ENCODE results near the gene CEP72.

CEP72 gene, protein sequence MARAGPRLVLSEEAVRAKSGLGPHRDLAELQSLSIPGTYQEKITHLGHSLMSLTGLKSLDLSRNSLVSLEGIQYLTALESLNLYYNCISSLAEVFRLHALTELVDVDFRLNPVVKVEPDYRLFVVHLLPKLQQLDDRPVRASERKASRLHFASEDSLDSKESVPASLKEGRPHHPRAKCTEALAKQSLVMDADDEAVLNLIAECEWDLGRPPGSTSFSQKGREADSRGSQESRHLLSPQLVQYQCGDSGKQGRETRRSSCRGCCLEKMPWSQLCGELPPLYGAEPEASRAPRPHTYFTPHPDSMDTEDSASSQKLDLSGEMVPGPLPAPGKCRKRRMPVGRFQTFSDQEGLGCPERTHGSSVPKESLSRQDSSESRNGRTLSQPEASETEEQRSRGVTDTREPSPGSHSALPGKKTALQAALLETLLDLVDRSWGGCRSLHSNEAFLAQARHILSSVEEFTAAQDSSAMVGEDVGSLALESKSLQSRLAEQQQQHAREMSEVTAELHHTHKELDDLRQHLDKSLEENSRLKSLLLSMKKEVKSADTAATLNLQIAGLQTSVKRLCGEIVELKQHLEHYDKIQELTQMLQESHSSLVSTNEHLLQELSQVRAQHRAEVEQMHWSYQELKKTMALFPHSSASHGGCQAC

DNA sequence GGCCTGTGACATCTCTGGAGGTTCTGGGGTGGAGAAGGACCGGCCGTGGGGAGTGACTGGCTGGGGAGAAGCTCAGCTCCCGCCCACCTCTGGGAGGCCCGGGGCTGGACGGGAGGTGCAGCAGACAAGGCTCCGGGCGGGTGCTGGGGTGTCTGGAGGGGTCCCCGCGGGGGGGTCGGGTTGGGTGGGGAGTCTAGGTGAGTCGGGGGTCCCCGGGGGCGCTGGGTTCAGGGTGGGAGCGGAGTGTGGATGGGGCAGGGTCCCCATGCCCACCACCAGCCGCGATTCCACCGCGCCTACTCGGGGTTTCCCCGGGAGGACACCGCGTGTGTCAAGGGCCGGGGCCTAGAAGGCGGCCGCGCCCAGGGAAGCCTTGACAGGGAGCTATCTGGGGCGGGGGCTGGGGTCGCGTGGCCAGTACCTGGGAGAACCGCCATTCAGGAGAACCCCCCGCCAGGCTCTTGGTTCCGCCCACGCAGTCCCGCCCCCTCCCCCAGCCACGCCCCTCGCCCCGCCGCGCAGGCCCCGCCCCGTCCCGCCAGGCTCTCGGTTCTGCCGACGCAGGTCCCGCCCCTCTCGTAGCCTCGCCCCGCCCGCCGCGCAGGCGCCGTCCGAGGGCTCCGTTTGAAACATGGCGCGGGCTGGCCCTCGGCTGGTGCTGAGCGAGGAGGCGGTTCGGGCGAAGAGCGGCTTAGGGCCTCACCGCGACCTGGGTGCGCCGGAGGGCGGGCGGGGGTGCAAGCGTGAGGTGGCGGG lies at the start of gene CEP72:
Gene CEP72 (plus strand): TSS at position 610 of the 756 bp plus-strand sequence. CDS start 22 bp downstream, at position 632.
- Mint-ChIP-seq H3K4me3 (peak within 1 kb of the TSS; percentile 78), H3K27ac (peak within 1 kb of the TSS; percentile 84), H3K9me3 (peaks cover 5% of the 10 kb centered on the region), H3K4me1 (peaks cover 57% of the 10 kb centered on the region), H3K36me3 (peaks cover 30% of the 10 kb centered on the region)
- ATAC-seq (peak; percentile 92), DNase-seq (ENCODE audit: low spot score in 2 of 2) (peak; percentile 92 to 93)

DNA sequence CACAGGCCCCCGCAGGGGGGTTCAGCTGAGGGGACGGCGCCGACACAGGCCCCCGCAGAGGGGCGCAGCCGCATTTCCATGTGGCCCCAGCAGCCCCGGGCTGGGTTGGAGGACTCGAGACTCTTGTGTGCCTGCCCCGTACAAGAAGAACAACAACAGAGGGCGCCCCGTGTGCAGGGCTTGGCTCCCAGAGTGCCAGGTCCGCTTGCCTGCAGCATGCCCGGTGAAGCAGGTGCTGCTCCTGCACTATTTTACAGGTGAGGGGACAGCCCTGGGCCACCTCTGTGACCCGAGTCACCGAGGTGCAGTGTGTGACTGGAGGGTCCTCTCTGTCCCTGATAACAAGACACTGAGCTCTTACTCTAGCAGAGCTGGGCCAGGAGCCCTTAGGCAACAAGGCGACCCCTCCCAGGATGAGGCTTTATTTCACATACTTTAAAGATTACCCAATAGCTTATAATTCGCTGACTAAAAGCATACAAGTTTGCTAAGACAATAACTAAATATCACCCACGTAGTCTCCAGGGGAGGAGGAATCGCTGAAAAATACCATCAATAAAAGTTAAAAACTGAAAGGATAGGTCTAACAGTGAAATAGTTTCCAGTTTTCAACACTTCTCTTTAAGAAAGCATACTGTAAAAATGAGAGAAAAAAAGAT lies 46.2 kb upstream of the CEP72 start:
- Mint-ChIP-seq H3K9me3 (no peaks in the 10 kb centered on the region), H3K27ac (no peak overlapping the region), H3K4me1 (no peaks in the 10 kb centered on the region), H3K36me3 (no peaks in the 10 kb centered on the region), H3K4me3 (no peak overlapping the region)
- no peak for ATAC-seq
- DNase-seq (ENCODE audit: low spot score in 2 of 2) = no peak

DNA sequence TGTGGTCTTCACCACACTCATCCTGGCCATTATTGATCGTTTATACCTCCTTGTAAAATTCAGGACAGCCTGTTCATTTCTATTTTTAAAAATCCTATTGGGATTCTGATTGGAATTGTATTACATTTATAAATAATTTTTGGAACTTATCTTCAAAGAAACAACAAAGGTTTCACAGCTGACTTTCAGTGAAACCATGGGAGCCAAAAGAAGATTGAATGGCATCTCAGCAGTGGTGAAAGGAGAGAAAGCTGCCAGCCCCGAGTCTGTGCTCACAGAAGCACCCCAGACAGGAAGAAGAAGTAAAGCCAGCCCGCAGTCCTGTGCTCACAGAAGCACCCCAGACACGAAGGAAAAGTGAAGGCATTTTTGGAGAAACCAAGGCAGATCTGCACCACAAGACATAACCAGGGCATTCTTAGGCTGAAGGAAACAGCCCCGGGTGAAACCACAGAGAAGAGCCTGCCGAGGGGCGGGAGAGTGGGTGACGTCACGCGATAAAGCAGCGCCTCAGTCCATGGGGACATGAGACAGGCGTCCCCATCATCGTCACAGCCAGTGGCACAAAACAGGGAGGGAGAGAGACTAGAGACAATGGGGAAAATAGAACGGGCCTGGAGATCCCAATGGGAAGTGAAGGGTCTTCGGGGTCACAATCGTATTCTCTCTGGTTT lies 45.4 kb upstream of the CEP72 start:
- no peaks in the 10 kb centered on the region for H3K9me3 Mint-ChIP-seq
- DNase-seq (ENCODE audit: low spot score in 2 of 2) (no peak), ATAC-seq (no peak)
- no peak overlapping the region for H3K4me3 Mint-ChIP-seq
- H3K27ac Mint-ChIP-seq = no peak overlapping the region
- H3K36me3 Mint-ChIP-seq = no peaks in the 10 kb centered on the region
- H3K4me1 Mint-ChIP-seq = no peaks in the 10 kb centered on the region

DNA sequence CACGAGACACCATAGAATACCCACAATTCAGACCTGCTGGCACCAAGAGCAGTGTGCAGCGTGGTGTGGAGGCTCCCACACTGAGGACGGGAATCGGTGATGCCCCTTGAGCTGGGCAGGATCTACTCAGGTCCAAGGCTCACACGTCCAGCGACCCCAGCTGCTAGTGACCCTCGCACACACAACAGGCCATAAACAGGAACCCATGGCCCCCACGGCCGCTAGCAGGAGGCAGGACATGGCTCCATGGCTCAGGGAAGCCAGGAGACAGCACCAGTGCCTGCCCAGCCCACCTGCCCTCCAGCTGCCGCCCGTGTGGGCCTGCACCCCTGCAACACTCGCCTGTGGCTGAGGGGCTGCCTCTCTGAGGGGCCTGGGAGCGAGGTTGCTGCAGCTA lies 44.5 kb upstream of the CEP72 start:
- DNase-seq (ENCODE audit: low spot score in 2 of 2) = no peak
- H3K36me3 Mint-ChIP-seq = no peaks in the 10 kb centered on the region
- H3K4me3 Mint-ChIP-seq = no peak overlapping the region
- H3K9me3 Mint-ChIP-seq = no peaks in the 10 kb centered on the region
- H3K27ac Mint-ChIP-seq = no peak overlapping the region
- H3K4me1 Mint-ChIP-seq = no peaks in the 10 kb centered on the region
- ATAC-seq = peak; percentile 13

DNA sequence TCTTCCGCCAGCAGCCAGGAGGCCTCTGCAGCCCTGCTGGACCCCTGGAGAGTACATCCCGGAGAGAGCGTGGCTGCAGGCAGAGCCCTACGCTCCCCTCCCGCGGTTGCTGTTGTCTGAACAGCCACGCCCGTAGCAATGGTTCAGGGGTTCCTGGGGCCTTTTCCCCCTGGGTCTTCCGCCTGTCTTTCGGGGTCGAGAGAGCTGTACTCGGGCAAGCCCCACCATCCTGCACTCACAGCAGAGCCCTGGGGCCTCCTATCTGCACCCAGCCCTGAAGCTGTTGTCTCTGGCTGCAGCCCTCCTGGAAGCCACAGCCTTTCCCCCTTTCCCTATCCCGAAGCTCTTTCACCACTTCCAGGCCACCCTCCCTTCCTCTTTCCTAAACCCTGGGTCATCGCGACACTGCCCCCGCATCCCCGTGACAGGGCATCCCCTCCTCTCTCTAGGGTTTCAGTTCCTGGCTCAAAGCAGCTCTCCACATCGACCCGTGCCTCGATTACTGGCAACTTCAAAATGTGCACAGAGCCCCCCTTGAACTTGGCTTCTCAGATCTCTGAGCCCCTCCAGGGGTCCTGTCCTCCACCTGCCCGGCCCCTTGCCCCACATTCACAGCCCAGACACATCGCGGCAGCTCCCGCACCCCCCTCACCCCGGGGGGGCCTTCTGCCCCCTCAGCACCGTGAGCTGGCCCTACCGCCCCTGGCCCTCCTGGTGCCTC lies 43.9 kb upstream of the CEP72 start:
- H3K4me3 Mint-ChIP-seq = no peak overlapping the region
- DNase-seq (ENCODE audit: low spot score in 2 of 2) (no peak), ATAC-seq (peak; percentile 31)
- no peak overlapping the region for H3K27ac Mint-ChIP-seq
- H3K9me3 Mint-ChIP-seq = no peaks in the 10 kb centered on the region
- no peaks in the 10 kb centered on the region for H3K36me3 Mint-ChIP-seq
- H3K4me1 Mint-ChIP-seq = no peaks in the 10 kb centered on the region

DNA sequence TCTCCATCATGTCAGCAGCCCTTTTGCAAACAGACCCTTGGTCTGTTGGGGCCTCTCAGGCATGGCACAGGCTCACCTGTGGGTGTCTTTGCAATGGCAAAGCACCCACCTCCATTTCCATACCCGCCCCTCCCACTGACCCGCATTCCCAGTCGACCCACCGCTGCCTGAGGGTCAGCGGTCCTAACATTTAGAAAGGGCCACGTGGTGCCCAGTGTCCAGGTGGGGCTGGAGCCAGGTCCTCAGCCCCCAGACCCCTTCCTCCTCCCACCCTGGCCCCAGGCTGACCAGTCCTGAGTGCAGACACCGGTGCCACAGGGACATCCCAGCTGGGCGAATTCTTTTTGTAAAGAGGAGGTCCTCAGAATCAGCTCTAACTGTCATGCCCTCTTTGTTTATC lies 43.3 kb upstream of the CEP72 start:
- no peak for DNase-seq (ENCODE audit: low spot score in 2 of 2)
- no peak overlapping the region for H3K27ac Mint-ChIP-seq
- no peak overlapping the region for H3K4me3 Mint-ChIP-seq
- H3K4me1 Mint-ChIP-seq = no peaks in the 10 kb centered on the region
- no peaks in the 10 kb centered on the region for H3K36me3 Mint-ChIP-seq
- ATAC-seq = no peak
- H3K9me3 Mint-ChIP-seq = no peaks in the 10 kb centered on the region

DNA sequence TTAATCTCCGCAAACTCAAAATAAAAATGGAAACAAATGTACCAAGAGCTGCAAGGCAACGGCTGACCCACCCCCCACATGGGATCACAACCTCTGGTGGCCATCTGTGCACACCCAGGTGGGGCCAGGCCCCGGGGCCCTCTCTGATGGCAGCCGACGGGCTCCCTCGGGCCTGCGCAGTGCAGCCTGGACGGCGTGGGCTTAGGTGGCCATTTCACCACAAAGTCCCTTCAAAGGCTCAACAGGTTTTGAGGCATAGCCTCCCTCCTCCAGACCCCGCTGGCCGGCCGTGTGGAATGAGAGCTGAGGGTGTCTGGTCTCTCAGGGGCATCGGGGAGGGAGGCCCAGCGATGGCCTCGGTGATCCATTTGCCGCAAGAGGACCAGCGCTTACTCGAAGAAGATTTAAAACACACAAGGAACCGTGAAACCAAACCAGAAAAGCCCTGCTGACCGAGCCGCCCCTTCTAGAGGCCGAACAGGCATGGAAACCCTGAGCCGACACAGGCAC lies 42.7 kb upstream of the CEP72 start:
- no peak overlapping the region for H3K27ac Mint-ChIP-seq
- no peak for ATAC-seq
- no peaks in the 10 kb centered on the region for H3K9me3 Mint-ChIP-seq
- no peak for DNase-seq (ENCODE audit: low spot score in 2 of 2)
- no peak overlapping the region for H3K4me3 Mint-ChIP-seq
- no peaks in the 10 kb centered on the region for H3K36me3 Mint-ChIP-seq
- no peaks in the 10 kb centered on the region for H3K4me1 Mint-ChIP-seq

DNA sequence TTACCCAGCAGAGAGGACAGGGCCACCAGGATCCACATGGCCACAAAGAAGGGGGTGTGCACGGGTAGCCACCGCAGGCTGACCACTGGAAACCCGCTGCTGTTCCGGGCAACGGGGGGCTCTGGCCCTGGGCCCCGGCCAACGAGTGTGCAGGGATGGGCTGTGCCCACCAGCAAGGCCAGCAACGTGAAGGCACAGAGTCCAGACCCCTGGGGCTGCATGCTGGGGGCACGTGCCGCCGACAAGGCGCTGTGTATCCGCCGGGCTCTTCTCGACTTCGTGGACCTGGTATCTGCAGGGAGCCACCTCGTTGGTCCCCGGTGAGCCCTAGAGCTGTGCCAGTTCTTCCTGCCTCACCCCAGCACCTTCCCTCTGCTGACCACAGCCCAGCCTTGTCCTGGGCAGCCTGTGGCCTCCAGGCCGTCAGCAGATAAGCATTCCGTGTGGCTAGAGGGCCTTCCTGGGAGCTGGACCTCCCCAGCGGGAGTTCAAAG lies 42.2 kb upstream of the CEP72 start:
- Mint-ChIP-seq H3K4me3 (no peak overlapping the region), H3K4me1 (no peaks in the 10 kb centered on the region), H3K9me3 (no peaks in the 10 kb centered on the region), H3K27ac (no peak overlapping the region), H3K36me3 (no peaks in the 10 kb centered on the region)
- no peak for ATAC-seq
- DNase-seq (ENCODE audit: low spot score in 2 of 2) = no peak

DNA sequence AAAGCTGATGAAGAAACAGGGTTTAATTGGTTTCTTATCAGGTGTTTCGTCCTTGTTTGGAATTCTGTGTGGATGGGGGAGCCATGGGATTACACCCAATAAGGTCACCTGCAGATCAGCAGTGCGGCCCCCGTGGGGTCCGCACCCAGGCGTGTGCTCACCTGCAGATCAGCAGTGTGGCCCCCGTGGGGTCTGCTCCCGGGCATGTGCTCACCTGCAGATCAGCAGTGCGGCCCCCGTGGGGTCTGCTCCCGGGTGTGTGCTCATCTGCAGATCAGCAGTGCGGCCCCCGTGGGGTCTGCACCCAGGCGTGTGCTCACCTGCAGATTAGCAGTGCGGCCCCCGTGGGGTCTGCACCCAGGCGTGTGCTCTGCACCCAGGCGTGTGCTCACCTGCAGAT lies 41.7 kb upstream of the CEP72 start:
- H3K4me1 Mint-ChIP-seq = no peaks in the 10 kb centered on the region
- no peak for ATAC-seq
- no peaks in the 10 kb centered on the region for H3K36me3 Mint-ChIP-seq

DNA sequence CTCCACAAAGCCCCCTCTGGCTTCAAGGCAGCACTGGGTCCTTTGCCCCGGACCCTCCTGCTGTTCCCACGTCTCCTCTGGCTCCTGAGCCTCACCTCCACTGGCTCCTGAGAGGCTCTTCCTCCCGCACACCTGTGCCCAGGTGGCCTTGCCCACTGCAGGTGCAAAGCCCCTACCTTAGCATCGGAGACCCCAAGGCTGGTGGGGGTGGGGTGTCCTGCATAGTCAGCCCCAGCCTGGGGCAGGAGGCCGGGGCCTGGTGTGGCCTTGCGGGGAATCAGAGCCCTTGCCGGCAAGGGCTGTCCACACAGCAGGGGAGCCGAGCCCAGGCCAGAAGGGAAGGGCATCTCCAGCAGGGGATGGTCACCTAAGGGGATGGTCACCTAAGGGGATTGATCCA lies 41.3 kb upstream of the CEP72 start:
- Mint-ChIP-seq H3K4me3 (no peak overlapping the region), H3K36me3 (no peaks in the 10 kb centered on the region)
- no peak for ATAC-seq

More for the DNA sequence above, 41.7 kb upstream of the CEP72 start:
- Mint-ChIP-seq H3K9me3 (peaks cover 5% of the 10 kb centered on the region), H3K4me3 (no peak overlapping the region), H3K27ac (no peak overlapping the region)
- no peak for DNase-seq (ENCODE audit: low spot score in 2 of 2)

DNA sequence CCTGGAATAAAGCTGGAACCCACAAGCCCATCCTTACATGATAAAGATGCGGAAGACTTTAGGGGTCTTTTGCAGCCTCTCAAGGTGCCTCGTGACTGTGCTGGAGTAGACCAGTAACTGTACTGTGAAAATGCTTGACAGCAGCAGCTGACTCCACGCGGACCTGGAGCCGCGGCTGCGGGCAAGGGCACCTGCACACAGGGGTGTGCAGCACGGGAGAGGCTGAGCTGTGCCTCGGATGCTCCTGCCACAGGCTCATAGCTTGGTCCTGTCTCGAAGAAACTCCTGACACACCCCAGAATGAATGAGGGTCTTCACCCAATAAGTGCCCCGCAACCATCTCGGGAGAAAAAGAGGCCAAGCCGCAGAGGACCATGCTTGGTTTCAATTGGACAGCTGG lies 40.3 kb upstream of the CEP72 start:
- no peak for ATAC-seq
- peaks cover 14% of the 10 kb centered on the region for H3K9me3 Mint-ChIP-seq
- no peak overlapping the region for H3K27ac Mint-ChIP-seq
- no peak for DNase-seq (ENCODE audit: low spot score in 2 of 2)
- H3K36me3 Mint-ChIP-seq = no peaks in the 10 kb centered on the region
- no peaks in the 10 kb centered on the region for H3K4me1 Mint-ChIP-seq
- no peak overlapping the region for H3K4me3 Mint-ChIP-seq

More for the DNA sequence above, 41.3 kb upstream of the CEP72 start:
- Mint-ChIP-seq H3K27ac (no peak overlapping the region), H3K9me3 (peaks cover 9% of the 10 kb centered on the region), H3K4me1 (no peaks in the 10 kb centered on the region)
- DNase-seq (ENCODE audit: low spot score in 2 of 2) = no peak

DNA sequence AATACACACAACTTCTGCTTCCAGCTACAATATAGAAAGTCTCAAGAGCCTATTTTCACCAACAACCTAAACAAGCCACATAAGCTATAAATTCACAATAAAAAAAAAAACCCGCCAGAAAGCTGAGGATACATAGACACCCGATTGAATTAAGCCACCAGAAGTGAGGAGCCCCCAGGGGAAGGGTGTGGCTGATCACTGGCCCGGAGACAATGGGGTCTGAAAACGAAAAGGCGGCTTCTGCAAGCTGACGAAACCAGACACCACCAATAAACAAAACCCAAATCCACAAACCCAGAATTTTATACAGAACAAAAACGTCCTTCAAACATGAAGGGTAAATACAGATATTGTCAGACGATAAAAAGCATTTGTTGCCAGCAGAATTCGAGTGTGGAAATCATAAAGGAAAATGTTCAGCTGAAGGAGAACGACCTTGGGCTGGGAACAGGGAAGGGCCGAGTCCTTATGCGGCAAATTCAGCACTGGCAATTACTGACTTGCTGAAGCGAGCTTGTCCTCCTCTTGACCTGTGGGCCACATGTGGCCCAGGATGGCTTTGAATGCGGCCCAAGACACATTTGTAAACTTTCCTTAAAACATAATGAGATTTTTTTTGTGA lies 39.6 kb upstream of the CEP72 start:
- Mint-ChIP-seq H3K9me3 (peaks cover 14% of the 10 kb centered on the region), H3K27ac (no peak overlapping the region), H3K4me3 (no peak overlapping the region), H3K36me3 (no peaks in the 10 kb centered on the region), H3K4me1 (no peaks in the 10 kb centered on the region)
- ATAC-seq (no peak), DNase-seq (ENCODE audit: low spot score in 2 of 2) (no peak)

DNA sequence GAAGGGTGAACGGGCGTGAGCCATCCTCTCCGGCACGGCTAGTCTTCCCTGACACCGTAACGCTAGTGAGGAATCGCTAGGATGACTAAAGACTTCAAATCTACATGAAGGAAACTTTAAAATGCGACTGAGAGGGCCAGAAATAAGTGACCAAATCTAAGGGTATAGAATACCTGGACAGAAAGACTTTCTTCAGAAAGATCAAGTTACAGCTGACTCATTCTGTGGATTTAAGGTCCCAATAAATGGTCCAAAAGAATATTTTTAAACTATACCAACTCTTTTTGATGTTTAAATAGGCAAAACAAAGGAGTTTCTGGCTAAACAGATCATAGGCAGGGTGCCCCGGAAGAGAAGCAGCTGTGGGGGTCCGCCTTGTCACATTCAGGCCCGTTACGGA lies 38.9 kb upstream of the CEP72 start:
- DNase-seq (ENCODE audit: low spot score in 2 of 2) = no peak
- H3K27ac Mint-ChIP-seq = no peak overlapping the region
- no peaks in the 10 kb centered on the region for H3K4me1 Mint-ChIP-seq
- ATAC-seq = no peak
- H3K36me3 Mint-ChIP-seq = no peaks in the 10 kb centered on the region
- no peak overlapping the region for H3K4me3 Mint-ChIP-seq
- peaks cover 14% of the 10 kb centered on the region for H3K9me3 Mint-ChIP-seq

DNA sequence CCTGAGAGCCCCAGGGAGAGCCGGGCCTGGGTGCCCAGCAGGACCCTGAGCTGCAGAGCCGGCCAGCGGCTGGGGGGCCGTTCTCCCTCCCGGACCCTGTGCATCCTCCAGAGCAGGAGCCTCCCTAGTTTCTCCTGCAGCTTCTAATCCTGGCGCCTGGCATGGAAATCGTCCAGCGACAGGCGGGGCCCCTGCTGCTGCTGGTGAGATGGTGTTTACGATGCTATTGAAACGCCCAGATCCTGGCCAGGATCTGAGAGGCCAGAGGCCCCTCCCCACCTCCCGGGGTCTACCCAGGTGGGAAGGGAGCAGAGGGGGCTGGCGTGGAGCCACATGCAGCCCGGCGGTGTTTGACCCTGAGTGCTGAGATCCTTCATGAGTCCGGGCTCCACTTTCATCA lies 38.2 kb upstream of the CEP72 start:
- Mint-ChIP-seq H3K36me3 (no peaks in the 10 kb centered on the region), H3K4me1 (no peaks in the 10 kb centered on the region), H3K4me3 (no peak overlapping the region), H3K27ac (no peak overlapping the region), H3K9me3 (peaks cover 14% of the 10 kb centered on the region)
- ATAC-seq (no peak), DNase-seq (ENCODE audit: low spot score in 2 of 2) (no peak)
